GM21423 (cell line): ENCODE data around the gene CISD1.

Experiments used
- ATAC-seq: cut with Tn5 transposase; IDR thresholded peaks from one replicate; pipeline ENCODE4 v1.9.1; 2021; ENCODE audit warnings: mild to moderate bottlenecking, moderate library complexity; ENCODE audit not compliant: unreplicated experiment

Gene CISD1

GRCh38 chr10:58305821-58306220, 36.9 kb downstream of the CISD1 start:
- no peak for ATAC-seq

- ATAC-seq = no peak
These were observed 38.7 kb downstream of the CISD1 start for GRCh38 chr10:58307676-58308075.

GRCh38 chr10:58311026-58311425, 42.1 kb downstream of the CISD1 start:
- ATAC-seq = no peak

GRCh38 chr10:58316874-58317273, 47.9 kb downstream of the CISD1 start:
- ATAC-seq = no peak

- ATAC-seq = no peak
These were observed 49.4 kb downstream of the CISD1 start for GRCh38 chr10:58318346-58318745.

GRCh38 chr10:58319599-58319998, 50.6 kb downstream of the CISD1 start:
- ATAC-seq = no peak

- ATAC-seq = no peak
These were observed 51.5 kb downstream of the CISD1 start for GRCh38 chr10:58320351-58321049.

GRCh38 chr10:58322072-58322834, 53.3 kb downstream of the CISD1 start:
- peak; percentile 83 for ATAC-seq

- ATAC-seq = no peak
These were observed 53.9 kb downstream of the CISD1 start for GRCh38 chr10:58322835-58323209.

- ATAC-seq = no peak
These were observed 58.0 kb downstream of the CISD1 start for GRCh38 chr10:58326967-58327381.

GRCh38 chr10:58328233-58328632, 59.3 kb downstream of the CISD1 start:
- no peak for ATAC-seq

GRCh38 chr10:58330431-58330830, 61.5 kb downstream of the CISD1 start:
- no peak for ATAC-seq

GRCh38 chr10:58331646-58332045, 62.7 kb downstream of the CISD1 start:
- ATAC-seq = no peak

GRCh38 chr10:58334817-58335305, 65.9 kb downstream of the CISD1 start, which contains the start of gene UBE2D1:
TSS of gene UBE2D1 (plus strand) at chr10:58335006. CDS start at chr10:58335202, 196 bp downstream.
- peak; percentile 97 for ATAC-seq

GRCh38 chr10:58335306-58336005, 66.5 kb downstream of the CISD1 start:
- ATAC-seq = peak; percentile 45

GRCh38 chr10:58336242-58336641, 67.3 kb downstream of the CISD1 start:
- ATAC-seq = no peak
